Stimulated activated CD8-positive, alpha-beta memory T cell treated with anti-CD3 and anti-CD28 coated beads, Interleukin-4, amount 100 ng/mL, for 24 hours (primary cell): ENCODE results near the gene RGPD6.
"Not testable (repeated sequence)": the region's sequence is repeated elsewhere in the genome, so short reads cannot be mapped to it uniquely, and the experiment has no call there.

Experiments used
- DNase-seq: peaks from one replicate; pipeline ENCODE4 v3.0.0-alpha.2; 2020; ENCODE audit warnings: low read depth

RGPD6 gene

DNA sequence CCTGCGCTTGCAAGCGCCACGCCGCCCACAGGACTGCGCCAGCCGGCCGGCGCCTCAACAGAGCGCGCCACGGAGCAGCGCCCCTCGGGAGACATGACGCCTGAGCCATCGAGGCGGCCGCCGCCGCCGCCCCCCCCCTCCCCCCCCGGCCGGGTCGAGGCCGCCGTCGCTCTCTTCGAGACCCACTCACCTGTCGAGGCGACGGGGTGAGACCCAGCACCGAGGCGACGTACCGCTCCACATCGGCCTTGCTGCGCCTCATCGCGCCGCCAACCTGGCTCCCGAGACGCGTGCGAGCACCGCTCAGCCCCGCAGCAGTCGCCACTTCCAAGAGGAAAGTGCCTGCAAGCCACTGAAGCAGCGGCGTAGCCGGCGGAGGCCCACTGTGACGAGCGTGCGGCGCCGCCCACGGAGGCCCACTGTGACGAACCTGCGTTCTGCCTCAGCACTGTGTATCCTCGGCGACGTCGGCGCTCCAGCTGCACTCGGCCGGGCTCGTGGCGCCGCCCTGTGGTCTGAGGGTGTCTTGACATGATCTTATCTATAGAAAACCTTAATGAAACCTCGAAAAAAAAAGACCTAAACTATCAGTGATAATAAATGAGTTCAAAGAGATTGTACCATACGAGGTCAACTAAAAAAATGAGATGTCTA, at the start of gene RGPD6:
TSS of gene RGPD6 (minus strand) at position 460 of the 654 bp plus-strand sequence. CDS start at position 262, 198 bp downstream.
- DNase-seq = not testable (repeated sequence)

- DNase-seq = not testable (repeated sequence)
Measured at GRCh38 chr2:110619326-110619939, 42.4 kb upstream of the RGPD6 start.

GRCh38 chr2:110613927-110614326, 36.9 kb upstream of the RGPD6 start:
- DNase-seq = not testable (repeated sequence)

- DNase-seq = peak; percentile 1
Measured at GRCh38 chr2:110610613-110611250, 33.7 kb upstream of the RGPD6 start.

DNA sequence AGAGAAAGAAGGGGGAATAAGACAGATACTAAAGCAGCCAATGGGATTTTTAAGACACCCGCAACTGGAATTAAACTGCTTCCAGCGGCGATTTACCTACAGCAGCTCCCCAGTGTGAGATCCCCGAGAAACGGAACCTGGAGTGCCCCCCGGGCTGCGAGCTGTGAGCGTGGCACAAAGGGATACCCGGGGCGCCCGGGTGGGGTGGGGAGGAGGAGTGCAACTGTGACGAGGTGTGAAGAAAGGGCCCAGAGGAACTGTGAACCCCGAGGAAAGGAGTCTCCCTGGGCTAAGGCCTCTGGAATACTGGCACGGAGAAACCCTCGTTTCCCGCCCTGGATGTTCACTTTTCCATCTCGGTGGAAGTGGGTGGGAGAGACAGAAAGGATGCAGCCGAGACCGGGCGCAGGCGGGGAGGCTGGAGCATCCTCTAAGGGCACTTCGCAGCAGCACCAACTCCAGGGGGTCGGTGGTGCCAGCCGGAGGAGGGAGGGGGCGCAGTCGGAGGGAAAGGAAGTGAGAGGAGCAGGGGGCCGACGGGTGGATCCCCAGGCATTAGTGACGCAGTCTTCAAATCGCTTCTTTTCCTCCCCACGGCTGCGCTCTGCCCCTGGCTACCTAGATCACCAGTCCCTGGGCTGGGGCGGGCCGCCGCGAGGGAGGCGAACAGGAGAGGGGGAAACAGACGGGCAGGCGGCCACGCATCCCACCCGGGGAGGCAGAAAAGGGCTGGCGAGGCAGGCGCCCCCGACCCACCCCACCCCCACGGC, 33.0 kb upstream of the RGPD6 start:
- DNase-seq = not testable (repeated sequence)

- not testable (repeated sequence) for DNase-seq
Measured at GRCh38 chr2:110608788-110609502, 31.9 kb upstream of the RGPD6 start.

DNA sequence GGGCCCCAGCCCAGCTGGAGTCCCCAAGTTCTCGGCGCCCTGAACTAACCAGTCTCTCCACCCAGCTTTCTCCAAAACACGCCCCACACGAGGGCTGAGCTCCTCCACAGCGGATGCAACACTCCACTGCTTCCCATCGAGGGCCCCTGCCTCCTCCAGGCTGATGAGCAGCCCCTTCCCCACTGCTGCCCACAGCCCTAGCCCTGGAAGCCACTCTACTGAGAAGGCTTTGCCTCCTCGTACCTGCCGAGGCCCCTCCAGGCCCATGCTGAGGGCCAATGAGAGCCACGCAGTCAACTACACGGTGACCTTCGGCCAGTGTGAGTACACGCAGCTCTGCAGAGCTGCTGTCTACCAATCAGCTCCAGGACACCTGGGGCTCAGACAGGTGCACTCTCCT, 28.0 kb upstream of the RGPD6 start:
- not testable (repeated sequence) for DNase-seq

GRCh38 chr2:110603917-110604591, 27.0 kb upstream of the RGPD6 start:
- not testable (repeated sequence) for DNase-seq

- DNase-seq = not testable (repeated sequence)
Measured at GRCh38 chr2:110602139-110602538, 25.1 kb upstream of the RGPD6 start.

- not testable (repeated sequence) for DNase-seq
Measured at GRCh38 chr2:110591973-110592372, 15.0 kb upstream of the RGPD6 start.

- DNase-seq = not testable (repeated sequence)
Measured at GRCh38 chr2:110589677-110590330, 12.8 kb upstream of the RGPD6 start.

GRCh38 chr2:110588520-110588919, 11.5 kb upstream of the RGPD6 start:
- DNase-seq = not testable (repeated sequence)

- not testable (repeated sequence) for DNase-seq
Measured at GRCh38 chr2:110579216-110579965, 2.4 kb upstream of the RGPD6 start.

DNA sequence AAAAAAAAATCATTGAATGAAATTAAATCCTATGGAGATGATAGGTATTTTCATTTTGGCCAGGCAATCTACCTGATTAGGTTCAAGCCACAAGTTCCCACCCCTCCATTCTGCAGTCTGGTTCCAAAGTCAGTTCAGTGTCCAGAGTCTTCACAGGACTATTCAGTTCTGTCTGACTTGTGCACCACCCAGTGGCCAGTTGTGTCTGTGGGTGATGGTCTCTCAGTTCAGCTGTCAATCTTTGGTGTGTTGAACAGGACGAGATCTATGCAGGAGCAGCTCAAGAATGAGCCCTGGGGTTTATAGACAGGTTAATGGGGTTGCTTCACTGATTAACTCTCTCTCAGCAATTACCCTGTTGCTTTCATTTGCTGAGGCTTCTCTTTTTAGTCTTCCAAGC, 1.4 kb upstream of the RGPD6 start:
- DNase-seq = not testable (repeated sequence)

- DNase-seq = not testable (repeated sequence)
Measured at GRCh38 chr2:110499755-110500377, 77.2 kb downstream of the RGPD6 start.

GRCh38 chr2:110496027-110496426, 81.0 kb downstream of the RGPD6 start:
- DNase-seq = not testable (repeated sequence)

GRCh38 chr2:110494488-110494887, 82.5 kb downstream of the RGPD6 start:
- DNase-seq = not testable (repeated sequence)

DNA sequence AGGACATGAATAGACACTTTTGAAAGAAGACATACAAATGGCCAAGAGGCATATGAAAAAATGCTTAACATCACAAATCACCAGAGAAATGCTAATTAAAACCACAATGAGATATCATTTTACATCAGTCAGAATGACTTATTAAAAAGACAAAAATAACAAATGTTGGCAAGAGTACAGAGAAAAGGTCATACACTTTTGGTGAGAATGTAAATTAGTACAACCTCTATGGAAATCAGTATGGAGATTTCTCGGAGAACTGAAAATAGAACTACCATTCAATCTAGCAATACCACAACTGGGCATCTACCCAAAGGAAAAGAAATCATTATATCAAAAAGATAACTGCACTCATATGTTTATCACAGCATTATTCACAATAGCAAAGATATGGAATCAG, 88.0 kb downstream of the RGPD6 start:
- DNase-seq = not testable (repeated sequence)

GRCh38 chr2:110482697-110483096, 94.3 kb downstream of the RGPD6 start:
- not testable (repeated sequence) for DNase-seq
